ENCODE data around the gene HS6ST3. TPM values are rescaled to one million over a fixed set of nuclear protein-coding genes. Genes with fewer than 3 reads are reported as not detected.

The HS6ST3 gene
- total RNA-seq, 2 experiments from 2014 or later: not detected

DNA sequence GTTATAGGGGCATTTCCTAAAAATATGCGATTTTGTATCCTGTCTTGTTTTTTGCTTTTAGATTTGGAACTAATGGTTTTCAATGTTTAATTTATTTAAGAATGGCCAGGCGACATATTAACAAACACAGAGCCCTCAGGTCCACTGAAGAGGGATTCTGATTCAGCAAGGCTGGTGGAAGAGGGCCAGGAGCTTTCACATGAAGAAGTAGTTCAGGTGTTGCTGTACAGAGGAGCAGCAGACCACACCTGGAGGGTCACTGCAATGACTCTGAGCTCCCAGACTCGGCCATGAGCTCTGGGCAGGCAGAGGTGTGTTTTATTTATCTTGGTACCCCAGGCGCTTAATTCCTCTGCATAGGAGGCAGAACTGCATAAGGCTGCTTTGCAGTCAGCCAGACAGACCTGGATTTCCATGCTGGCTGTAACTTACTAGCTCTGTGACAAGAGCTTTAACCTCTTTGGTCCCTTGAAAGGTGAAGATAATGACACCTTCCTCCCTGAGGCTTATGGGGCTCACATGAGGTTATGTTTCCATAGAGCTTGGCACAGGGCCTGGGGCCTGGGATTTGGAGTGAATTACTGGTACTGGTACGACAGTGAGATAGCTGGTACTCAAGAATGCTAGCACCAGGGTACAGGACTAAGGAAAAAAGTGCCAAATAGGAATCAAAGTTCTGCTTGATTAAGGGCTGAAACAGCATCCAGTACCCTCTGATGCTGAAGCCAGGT, 719.6 kb downstream of the HS6ST3 start:
- intact Hi-C loops (cut with micrococcal nuclease): no loop called here
- no peak overlapping the region for H3K27ac Mint-ChIP-seq
- H3K4me3 Mint-ChIP-seq: no peak overlapping the region
- TF ChIP-seq, protein P1, sequence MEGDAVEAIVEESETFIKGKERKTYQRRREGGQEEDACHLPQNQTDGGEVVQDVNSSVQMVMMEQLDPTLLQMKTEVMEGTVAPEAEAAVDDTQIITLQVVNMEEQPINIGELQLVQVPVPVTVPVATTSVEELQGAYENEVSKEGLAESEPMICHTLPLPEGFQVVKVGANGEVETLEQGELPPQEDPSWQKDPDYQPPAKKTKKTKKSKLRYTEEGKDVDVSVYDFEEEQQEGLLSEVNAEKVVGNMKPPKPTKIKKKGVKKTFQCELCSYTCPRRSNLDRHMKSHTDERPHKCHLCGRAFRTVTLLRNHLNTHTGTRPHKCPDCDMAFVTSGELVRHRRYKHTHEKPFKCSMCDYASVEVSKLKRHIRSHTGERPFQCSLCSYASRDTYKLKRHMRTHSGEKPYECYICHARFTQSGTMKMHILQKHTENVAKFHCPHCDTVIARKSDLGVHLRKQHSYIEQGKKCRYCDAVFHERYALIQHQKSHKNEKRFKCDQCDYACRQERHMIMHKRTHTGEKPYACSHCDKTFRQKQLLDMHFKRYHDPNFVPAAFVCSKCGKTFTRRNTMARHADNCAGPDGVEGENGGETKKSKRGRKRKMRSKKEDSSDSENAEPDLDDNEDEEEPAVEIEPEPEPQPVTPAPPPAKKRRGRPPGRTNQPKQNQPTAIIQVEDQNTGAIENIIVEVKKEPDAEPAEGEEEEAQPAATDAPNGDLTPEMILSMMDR (IDR thresholded peaks at IDR 0.05): no peak
- ATAC-seq (no peak), DNase-seq (no peak)
- ChIA-PET POLR2A (interaction anchor here (0.5 kb wide), 1 partner anchor 162 kb away, joined by 5 read pairs; no protein-coding TSS in a partner anchor), CTCF (no interaction called here)
- H3K4me1 Mint-ChIP-seq (ENCODE audit: low read depth): no peaks in the 10 kb centered on the region
- peaks cover 10% of the 10 kb centered on the region for H3K9me3 Mint-ChIP-seq
- H3K27me3 Mint-ChIP-seq: no peaks in the 10 kb centered on the region
- no peaks in the 10 kb centered on the region for H3K36me3 Mint-ChIP-seq (ENCODE audit: low read depth)

DNA sequence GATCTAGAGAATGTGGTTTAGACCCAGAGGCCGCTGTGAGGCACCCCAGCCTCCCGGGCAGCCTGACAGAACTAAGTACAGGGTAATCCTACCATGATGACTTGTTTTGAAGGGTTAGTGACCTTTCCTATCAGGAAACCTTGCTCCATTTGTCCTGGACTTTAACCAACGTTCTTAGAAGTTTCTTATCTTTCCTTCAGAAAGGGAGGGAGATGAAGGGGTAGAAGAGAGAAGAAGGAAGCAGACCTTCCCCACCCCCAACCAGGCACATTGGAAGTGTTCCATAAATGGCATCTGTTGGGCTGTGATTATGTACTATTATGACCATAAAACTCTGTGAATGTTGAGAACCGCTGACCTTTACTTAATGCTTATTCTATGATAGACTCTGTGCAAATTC, 720.2 kb downstream of the HS6ST3 start:
- Mint-ChIP-seq H3K4me3 (no peak overlapping the region), H3K9me3 (peaks cover 10% of the 10 kb centered on the region), H3K4me1 (ENCODE audit: low read depth) (no peaks in the 10 kb centered on the region), H3K27ac (no peak overlapping the region), H3K36me3 (ENCODE audit: low read depth) (no peaks in the 10 kb centered on the region), H3K27me3 (no peaks in the 10 kb centered on the region)
- ChIA-PET CTCF (no interaction called here), POLR2A (no interaction called here)
- DNase-seq: no peak
- intact Hi-C loops (cut with micrococcal nuclease): no loop called here
- TF ChIP-seq, protein P1 (IDR thresholded peaks at IDR 0.05): no peak
- ATAC-seq: no peak

DNA sequence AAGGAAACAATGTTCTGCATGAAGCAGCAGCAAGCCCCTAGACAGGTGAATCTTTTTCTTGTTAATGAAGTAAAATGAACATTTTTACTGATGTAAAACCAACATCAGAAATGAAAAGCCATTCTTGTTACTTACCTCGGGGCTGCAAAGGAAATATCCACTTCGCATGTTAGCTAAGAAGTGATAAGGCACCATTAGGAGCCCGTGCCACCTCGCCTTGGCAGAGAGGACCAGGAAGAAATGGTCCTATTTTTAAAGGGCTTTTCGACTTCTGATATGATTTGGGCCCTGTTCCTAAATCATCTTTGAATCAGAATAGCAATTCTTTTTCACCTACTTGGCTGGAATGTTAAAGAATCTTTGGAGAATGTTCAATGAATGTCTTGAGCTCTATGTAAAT, 721.1 kb downstream of the HS6ST3 start:
- intact Hi-C loops (cut with micrococcal nuclease): no loop called here
- Mint-ChIP-seq H3K36me3 (ENCODE audit: low read depth) (no peaks in the 10 kb centered on the region), H3K4me3 (no peak overlapping the region), H3K27me3 (no peaks in the 10 kb centered on the region), H3K4me1 (ENCODE audit: low read depth) (no peaks in the 10 kb centered on the region), H3K9me3 (peaks cover 8% of the 10 kb centered on the region), H3K27ac (no peak overlapping the region)
- CTCF ChIA-PET: no interaction called here
- DNase-seq (no peak), ATAC-seq (no peak)
- POLR2A ChIA-PET: no interaction called here
- TF ChIP-seq, protein P1 (IDR thresholded peaks at IDR 0.05): no peak

DNA sequence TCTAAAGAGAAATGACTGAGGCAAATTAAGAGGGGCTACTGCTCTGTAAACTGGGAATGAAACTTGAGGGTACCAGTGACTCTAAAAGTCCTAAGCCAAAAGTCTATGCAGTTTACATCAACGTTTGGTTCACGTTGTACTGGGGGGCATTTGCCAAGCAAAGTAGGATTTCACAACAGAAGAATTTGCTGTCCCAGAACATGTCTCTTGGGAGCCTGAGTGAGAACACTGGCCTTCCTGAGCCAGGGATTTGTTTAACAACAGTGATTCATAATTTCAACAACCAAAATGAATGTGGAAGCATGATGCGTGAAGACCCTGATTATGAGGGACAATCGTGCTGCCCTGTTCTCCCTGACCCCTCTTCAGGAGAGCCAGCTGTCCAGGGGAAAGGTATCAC, 726.4 kb downstream of the HS6ST3 start:
- Mint-ChIP-seq H3K4me1 (ENCODE audit: low read depth) (no peaks in the 10 kb centered on the region), H3K27me3 (no peaks in the 10 kb centered on the region), H3K4me3 (no peak overlapping the region), H3K36me3 (ENCODE audit: low read depth) (no peaks in the 10 kb centered on the region), H3K9me3 (peaks cover 8% of the 10 kb centered on the region), H3K27ac (no peak overlapping the region)
- POLR2A ChIA-PET: no interaction called here
- no peak for DNase-seq
- TF ChIP-seq, protein P1 (IDR thresholded peaks at IDR 0.05): no peak
- no peak for ATAC-seq
- CTCF ChIA-PET: interaction anchor here (1.2 kb wide), 1 partner anchor 14 kb away, joined by 3 read pairs; no protein-coding TSS in a partner anchor
- intact Hi-C loops (cut with micrococcal nuclease): no loop called here

DNA sequence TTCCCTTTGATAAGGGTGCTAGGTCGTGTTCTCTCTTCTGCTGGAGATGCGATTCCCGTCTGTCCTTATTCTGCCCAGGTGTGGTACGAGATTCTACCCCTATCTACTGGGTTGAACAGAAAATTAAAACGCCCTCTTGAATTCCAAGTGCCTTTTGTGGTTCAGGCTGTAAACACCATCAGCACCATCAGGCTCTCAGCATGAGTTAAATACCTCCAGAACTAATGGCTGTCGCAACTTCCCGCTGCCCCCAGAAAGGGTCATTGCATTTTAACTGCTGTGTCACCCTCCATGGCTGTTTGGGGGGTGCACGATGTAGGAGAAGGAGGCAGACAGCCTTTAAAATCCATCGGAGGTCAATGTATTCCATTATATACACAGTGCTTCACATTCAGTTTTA, 727.0 kb downstream of the HS6ST3 start:
- CTCF ChIA-PET: interaction anchor here (0.8 to 1.2 kb wide), 6 partner anchors 14 to 794 kb away, joined by 3 read pairs; no protein-coding TSS in a partner anchor
- Mint-ChIP-seq H3K27me3 (no peaks in the 10 kb centered on the region), H3K4me1 (ENCODE audit: low read depth) (no peaks in the 10 kb centered on the region), H3K4me3 (no peak overlapping the region), H3K36me3 (ENCODE audit: low read depth) (no peaks in the 10 kb centered on the region), H3K27ac (no peak overlapping the region), H3K9me3 (peaks cover 8% of the 10 kb centered on the region)
- ATAC-seq: no peak
- intact Hi-C loops (cut with micrococcal nuclease): no loop called here
- TF ChIP-seq, protein P1 (IDR thresholded peaks at IDR 0.05): no peak
- POLR2A ChIA-PET: no interaction called here
- no peak for DNase-seq
